ENCODE data around the gene PLLP.

PLLP gene

DNA sequence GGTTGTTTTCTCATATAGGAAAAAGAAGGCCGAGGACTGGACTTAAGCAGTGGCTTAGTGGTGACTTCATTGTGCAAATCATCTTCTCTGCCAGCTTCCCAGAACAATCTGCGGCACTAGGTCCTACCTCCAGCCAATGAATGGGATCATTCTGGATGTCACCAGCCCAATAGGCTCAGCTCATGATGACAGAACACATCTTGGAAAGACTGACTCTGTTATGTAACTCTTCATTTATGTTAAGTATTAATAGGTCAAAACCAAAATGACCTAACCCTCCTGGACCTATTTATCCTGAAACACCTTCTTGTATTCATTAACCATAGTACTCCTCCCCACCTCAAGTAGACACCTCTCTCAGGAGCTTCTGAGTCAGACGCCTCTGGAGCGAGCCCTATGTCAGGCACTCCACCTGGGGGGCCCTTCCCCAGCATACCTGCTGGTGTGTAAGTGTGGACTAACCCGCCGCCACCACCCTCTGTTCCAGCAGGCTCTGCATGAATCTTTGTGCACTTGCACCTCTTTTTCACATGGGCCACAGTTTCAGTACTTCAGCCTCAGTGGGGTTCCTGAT, 32.2 kb downstream of the PLLP start:
- H3K4me3 ChIP-seq (ENCODE audit: low read depth, low read length): no peak overlapping the region
- TF ChIP-seq, protein P1, sequence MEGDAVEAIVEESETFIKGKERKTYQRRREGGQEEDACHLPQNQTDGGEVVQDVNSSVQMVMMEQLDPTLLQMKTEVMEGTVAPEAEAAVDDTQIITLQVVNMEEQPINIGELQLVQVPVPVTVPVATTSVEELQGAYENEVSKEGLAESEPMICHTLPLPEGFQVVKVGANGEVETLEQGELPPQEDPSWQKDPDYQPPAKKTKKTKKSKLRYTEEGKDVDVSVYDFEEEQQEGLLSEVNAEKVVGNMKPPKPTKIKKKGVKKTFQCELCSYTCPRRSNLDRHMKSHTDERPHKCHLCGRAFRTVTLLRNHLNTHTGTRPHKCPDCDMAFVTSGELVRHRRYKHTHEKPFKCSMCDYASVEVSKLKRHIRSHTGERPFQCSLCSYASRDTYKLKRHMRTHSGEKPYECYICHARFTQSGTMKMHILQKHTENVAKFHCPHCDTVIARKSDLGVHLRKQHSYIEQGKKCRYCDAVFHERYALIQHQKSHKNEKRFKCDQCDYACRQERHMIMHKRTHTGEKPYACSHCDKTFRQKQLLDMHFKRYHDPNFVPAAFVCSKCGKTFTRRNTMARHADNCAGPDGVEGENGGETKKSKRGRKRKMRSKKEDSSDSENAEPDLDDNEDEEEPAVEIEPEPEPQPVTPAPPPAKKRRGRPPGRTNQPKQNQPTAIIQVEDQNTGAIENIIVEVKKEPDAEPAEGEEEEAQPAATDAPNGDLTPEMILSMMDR (IDR thresholded peaks at IDR 0.05; ENCODE audit: low read depth, low read length): no peak

DNA sequence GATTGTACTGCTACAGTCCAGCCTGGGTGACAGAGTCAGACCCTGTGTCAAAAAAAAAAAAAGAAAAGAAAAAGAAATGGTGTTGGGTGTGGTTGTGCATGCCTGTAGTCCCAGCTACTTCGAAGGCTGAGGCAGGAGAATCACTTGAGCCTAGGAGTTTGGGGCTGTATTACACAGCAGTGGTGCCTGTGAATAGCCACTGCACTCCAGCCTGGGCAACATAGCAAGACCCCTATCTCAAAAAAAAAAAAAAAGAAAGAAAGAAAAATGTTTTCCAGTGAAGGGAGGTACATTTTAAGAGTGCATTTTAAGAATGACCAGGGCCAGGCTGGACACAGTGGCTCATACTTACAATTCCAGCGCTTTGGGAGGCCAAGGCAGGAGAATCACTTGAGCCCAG, 33.1 kb downstream of the PLLP start:
- H3K4me3 ChIP-seq (ENCODE audit: low read depth, low read length): no peak overlapping the region
- TF ChIP-seq, protein P1 (IDR thresholded peaks at IDR 0.05; ENCODE audit: low read depth, low read length): no peak

DNA sequence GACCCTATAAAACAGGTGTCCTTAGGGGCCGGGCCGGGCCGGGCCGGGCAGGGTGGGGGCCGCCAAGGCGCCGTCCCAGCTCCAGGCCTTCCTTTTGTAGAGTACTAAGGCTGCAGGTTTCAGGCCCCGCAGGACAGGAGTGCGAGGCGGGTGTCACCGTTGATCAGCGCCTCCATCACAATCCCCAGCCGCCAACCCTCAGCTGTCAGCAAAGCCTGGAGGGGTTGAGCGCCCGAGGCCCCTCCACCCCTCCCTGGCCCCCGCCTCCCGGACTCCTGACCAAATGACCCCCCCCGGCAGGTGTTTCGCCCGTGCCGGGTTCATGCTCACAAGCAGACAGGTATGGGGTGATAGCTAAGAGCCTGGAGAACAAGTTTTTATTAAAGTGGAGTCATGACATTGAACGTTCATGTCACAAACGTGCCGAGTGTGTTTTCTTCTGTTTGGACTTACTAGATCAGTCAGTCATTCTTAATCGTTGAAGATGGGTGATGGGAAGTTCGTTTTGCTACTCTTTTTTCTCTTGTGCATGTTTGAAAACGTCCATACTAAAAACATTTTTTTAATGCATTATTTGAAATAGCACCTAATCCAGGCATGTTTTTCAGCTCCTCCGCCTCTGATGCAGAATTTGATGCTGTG, 38.9 kb downstream of the PLLP start:
- peak overlapping the region; percentile 82 for H3K4me3 ChIP-seq (ENCODE audit: low read depth, low read length)
- TF ChIP-seq, protein P1 (IDR thresholded peaks at IDR 0.05; ENCODE audit: low read depth, low read length): no peak

DNA sequence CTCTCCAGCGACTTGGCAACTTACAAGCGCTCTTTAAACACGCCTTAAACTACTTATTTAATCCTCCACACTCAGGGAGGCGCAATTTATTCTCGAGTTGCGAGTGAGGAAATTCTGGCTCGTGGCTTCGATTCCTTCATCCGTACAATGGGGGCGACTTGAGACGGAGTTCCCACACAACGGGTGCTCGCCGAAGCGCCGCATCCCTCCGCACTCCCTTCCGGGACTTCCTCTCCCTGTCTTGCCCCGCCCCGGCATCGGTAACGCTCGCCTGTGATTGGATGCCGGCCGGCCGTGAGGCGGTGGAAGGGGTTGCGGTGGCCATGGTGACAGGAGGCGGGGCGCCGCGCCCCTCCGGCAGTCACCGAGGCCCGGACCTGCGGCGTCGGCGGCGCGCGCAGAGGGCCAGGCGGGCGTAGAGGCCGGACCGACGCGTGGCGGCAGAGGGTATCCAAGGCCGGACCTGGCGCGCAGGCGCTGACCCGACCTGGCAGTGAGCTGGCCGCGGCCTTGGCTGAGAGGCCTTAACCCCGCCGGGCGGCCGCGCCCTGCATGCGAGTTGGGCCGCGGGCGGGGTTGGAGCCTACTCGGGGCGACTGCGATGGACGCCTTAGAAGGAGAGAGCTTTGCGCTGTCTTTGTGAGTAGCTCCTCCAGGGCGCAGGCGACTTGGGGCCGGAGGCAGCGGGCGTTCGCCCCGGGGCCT, 39.6 kb downstream of the PLLP start, which contains the start of gene ARL2BP:
TSS of gene ARL2BP (plus strand) at position 493 of the 705 bp plus-strand sequence. CDS start at position 602, 109 bp downstream.
- H3K4me3 ChIP-seq (ENCODE audit: low read depth, low read length): peak within 1 kb of the TSS; percentile 82
- TF ChIP-seq, protein P1 (IDR thresholded peaks at IDR 0.05; ENCODE audit: low read depth, low read length): no peak

DNA sequence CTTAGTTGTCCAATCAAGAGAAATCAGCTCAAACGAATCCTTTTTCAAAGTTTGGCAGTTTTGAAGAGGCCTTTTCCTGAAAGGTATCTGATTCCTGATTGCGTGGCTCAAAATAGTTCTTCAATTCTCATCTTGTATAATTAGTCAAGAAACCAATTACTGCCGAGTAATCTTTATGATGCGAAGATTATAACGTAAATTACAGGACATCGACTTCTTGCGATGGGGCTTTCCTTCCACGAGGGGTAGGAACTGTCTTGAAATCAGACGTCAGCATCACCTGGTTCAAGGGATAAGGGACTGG, 40.1 kb downstream of the PLLP start:
- peak overlapping the region; percentile 82 for H3K4me3 ChIP-seq (ENCODE audit: low read depth, low read length)
- TF ChIP-seq, protein P1 (IDR thresholded peaks at IDR 0.05; ENCODE audit: low read depth, low read length): no peak

DNA sequence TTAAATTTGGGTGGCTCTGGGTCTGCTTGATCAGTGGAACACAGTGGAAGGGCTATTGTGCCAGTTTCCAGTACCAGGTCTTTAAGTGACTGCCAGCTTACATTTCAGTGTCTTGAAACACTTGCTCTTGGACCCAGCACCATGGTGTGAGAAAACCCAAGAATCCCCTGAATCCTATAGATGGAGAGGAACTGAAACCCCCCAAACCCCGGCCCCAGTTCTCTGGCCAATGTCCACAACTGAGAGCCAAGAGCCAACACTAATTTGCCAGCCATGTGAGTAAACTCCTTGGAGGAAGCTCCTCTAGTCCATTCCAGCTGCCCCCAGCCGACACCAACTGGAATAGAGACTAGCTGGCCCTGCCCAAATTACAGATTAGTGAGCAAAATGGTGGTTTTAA, 41.8 kb downstream of the PLLP start:
- H3K4me3 ChIP-seq (ENCODE audit: low read depth, low read length): no peak overlapping the region
- TF ChIP-seq, protein P1 (IDR thresholded peaks at IDR 0.05; ENCODE audit: low read depth, low read length): no peak

DNA sequence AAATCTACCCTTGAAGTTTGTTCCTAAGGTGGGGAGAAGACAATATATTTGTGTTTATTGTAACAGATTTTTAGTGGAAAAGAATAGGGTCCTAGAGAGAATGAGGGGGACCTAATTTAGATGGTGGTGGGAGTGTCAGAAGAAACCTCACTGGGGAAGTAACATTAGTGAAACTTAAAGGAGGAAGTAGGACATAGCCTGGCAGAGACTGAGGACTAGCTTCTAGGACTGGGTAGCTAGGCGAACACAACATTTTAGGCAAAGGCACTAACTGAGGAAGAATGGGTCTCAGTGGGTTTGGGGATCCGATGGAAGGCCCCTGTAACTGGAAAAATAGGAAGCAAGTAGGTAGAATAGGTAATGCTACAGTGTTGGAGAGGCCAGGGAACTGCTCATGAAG, 43.6 kb downstream of the PLLP start:
- H3K4me3 ChIP-seq (ENCODE audit: low read depth, low read length): no peak overlapping the region
- TF ChIP-seq, protein P1 (IDR thresholded peaks at IDR 0.05; ENCODE audit: low read depth, low read length): no peak
